Natural killer cell (primary cell): ENCODE results near the gene ORM1. TPM values are rescaled to one million over a fixed set of nuclear protein-coding genes. Genes with fewer than 3 reads are reported as not detected.

Source experiments
- ATAC-seq, 3 donors: fragments of 150-1000 bp in 2 of 3; fragments of 200-7000 bp in 1 of 3; cut with Tn5 transposase; 1 replicate in 1 of 3; 2 replicates in 2 of 3; pipeline ENCODE4 v1.10.0; 2021; ENCODE audit warnings: mild to moderate bottlenecking in 2 of 3, moderate library complexity in 2 of 3
- DNase-seq, 2 donors: peaks; one replicate each; pipeline versions ENCODE4 v3.0.0 to v3.0.0-alpha.2; 2013 to 2021; ENCODE audit warnings: mixed read lengths in 1 of 2
- H3K27ac ChIP-seq: one replicate; pipeline ENCODE4 v1.5.1; 2013; ENCODE audit warnings: mild to moderate bottlenecking, low read length
- H3K27me3 ChIP-seq: one replicate; pipeline ENCODE4 v1.6.1; 2013; ENCODE audit warnings: low read length; ENCODE audit not compliant: control insufficient read depth, insufficient read depth
- H3K36me3 ChIP-seq: one replicate; pipeline ENCODE4 v1.6.1; 2013; ENCODE audit warnings: low read length; ENCODE audit not compliant: control insufficient read depth, insufficient read depth
- H3K4me1 ChIP-seq: one replicate; pipeline ENCODE4 v1.6.1; 2013; ENCODE audit warnings: low read length; ENCODE audit not compliant: control insufficient read depth, insufficient read depth
- H3K4me3 ChIP-seq: one replicate; pipeline ENCODE4 v1.5.1; 2013; ENCODE audit warnings: low read length
- H3K9me3 ChIP-seq: one replicate; pipeline ENCODE4 v1.6.1; 2013; ENCODE audit warnings: low read length; ENCODE audit not compliant: control insufficient read depth, insufficient read depth
- H3K27ac Mint-ChIP-seq, 2 donors: one replicate each; pipeline ENCODE4 v1.8.0; 2022; ENCODE audit warnings: mild to moderate bottlenecking in 2 of 2, mixed read lengths in 2 of 2, moderate library complexity in 1 of 2
- H3K27me3 Mint-ChIP-seq, 2 donors: one replicate each; pipeline ENCODE4 v1.8.0; 2022; ENCODE audit warnings: low read depth in 2 of 2, mixed read lengths in 2 of 2
- H3K36me3 Mint-ChIP-seq: one replicate; pipeline ENCODE4 v1.8.0; 2022; ENCODE audit warnings: mixed read lengths
- H3K4me1 Mint-ChIP-seq, 2 donors: one replicate each; pipeline ENCODE4 v1.8.0; 2022; ENCODE audit warnings: mixed read lengths in 2 of 2
- H3K4me3 Mint-ChIP-seq: one replicate; pipeline ENCODE4 v1.8.0; 2022; ENCODE audit warnings: mild to moderate bottlenecking, moderate library complexity, mixed read lengths
- H3K9me3 Mint-ChIP-seq, 2 donors: one replicate each; pipeline ENCODE4 v1.8.0; 2022; ENCODE audit warnings: mixed read lengths in 2 of 2
- CTCF ChIP-seq: fragments of 200-600 bp; IDR thresholded peaks from one replicate; pipeline ENCODE4 v1.8.0; 2022; ENCODE audit warnings: antibody characterized with exemption
- WGBS: methylation state at CpG from one replicate; pipeline ENCODE4 v1.1.7; 2013; ENCODE audit warnings: missing lambda C conversion rate; ENCODE audit not compliant: insufficient coverage; 5-methylcytosine and 5-hydroxymethylcytosine counted together
- intact Hi-C: fragments of 100-400 bp; cut with micrococcal nuclease; formaldehyde crosslinking; loops from one replicate; pipeline ENCODE4 v1.14.2; 2022
- total RNA-seq, 4 donors: library from RNA; stranded (reverse); fragments of 120-200 nt in 1 of 4; gene quantifications; one replicate each; pipeline versions ENCODE4 v1.2.3 to v1.2.4, GENCODE V29; 2013 to 2022

Gene ORM1
- total RNA-seq, 3 donors from 2014 or later (not counting 1 experiment from before 2014, with no cell fraction given) = 1.00 TPM; not detected in 2

- H3K36me3 Mint-ChIP-seq = peaks cover 32% of the 10 kb centered on the region
Measured at GRCh38 chr9:114364134-114365041, 41.5 kb downstream of the ORM1 start.

GRCh38 chr9:114365194-114365593, 42.3 kb downstream of the ORM1 start:
- Histone ChIP-seq H3K27ac (peak overlapping the region; percentile 100), H3K4me3 (no peak overlapping the region), H3K36me3 (peaks cover 86% of the 10 kb centered on the region), H3K27me3 (no peaks in the 10 kb centered on the region), H3K4me1 (peaks cover 88% of the 10 kb centered on the region), H3K9me3 (no peaks in the 10 kb centered on the region)
- Mint-ChIP-seq H3K4me3 (no peak overlapping the region), H3K36me3 (peaks cover 32% of the 10 kb centered on the region), H3K27me3 (no peaks in the 10 kb centered on the region), H3K27ac (peak overlapping the region; percentile 79 to 82), H3K4me1 (peaks cover 61 to 76% of the 10 kb centered on the region in 2 donors), H3K9me3 (peaks cover 0 to 3% of the 10 kb centered on the region in 2 donors)
- ATAC-seq (no peak), DNase-seq (no peak)
- intact Hi-C loops = loop anchor here (5.0 kb wide), 1 partner anchor 843 kb away; no protein-coding TSS in a partner anchor
- TF ChIP-seq CTCF = no peak
- no CpG with 5 or more reads among the region's 2 CpGs for WGBS

More at GRCh38 chr9:114364134-114365041, 41.5 kb downstream of the ORM1 start:
- Histone ChIP-seq H3K4me3 (no peak overlapping the region), H3K27me3 (no peaks in the 10 kb centered on the region), H3K4me1 (peaks cover 88% of the 10 kb centered on the region), H3K36me3 (peaks cover 90% of the 10 kb centered on the region), H3K27ac (peak overlapping the region; percentile 100), H3K9me3 (no peaks in the 10 kb centered on the region)
- ATAC-seq (peak in 2 of 3 donors; percentile 21 to 40), DNase-seq (no peak)
- 42% methylated on average over 5 of the region's 6 CpGs for WGBS
- TF ChIP-seq CTCF = no peak
- Mint-ChIP-seq H3K4me1 (peaks cover 61 to 77% of the 10 kb centered on the region in 2 donors), H3K4me3 (peak overlapping the region; percentile 63), H3K9me3 (no peaks in the 10 kb centered on the region), H3K27ac (peak overlapping the region; percentile 79 to 82), H3K27me3 (no peaks in the 10 kb centered on the region)
- intact Hi-C loops = loop anchor here (5.0 kb wide), 2 partner anchors 33 to 842 kb away; no protein-coding TSS in a partner anchor

GRCh38 chr9:114366334-114367128, 43.6 kb downstream of the ORM1 start:
- H3K4me3 Mint-ChIP-seq = peak overlapping the region; percentile 77
- H3K4me3 ChIP-seq = no peak overlapping the region
- H3K36me3 ChIP-seq = peaks cover 86% of the 10 kb centered on the region
- no peaks in the 10 kb centered on the region for H3K27me3 ChIP-seq
- H3K27me3 Mint-ChIP-seq = no peaks in the 10 kb centered on the region
- intact Hi-C loops = loop anchor here (1.0 to 5.0 kb wide), 2 partner anchors 9 to 844 kb away; no protein-coding TSS in a partner anchor
- WGBS = under 1% methylated on average over 10 of the region's 10 CpGs
- peak overlapping the region; percentile 100 for H3K27ac ChIP-seq
- peak; percentile 27 to 49 (median 33) for ATAC-seq
- peaks cover 20% of the 10 kb centered on the region for H3K36me3 Mint-ChIP-seq
- H3K4me1 ChIP-seq = peaks cover 89% of the 10 kb centered on the region
- peak in 1 of 2 donors; percentile 78 for DNase-seq
- TF ChIP-seq CTCF = no peak
- no peaks in the 10 kb centered on the region for H3K9me3 ChIP-seq
- peak overlapping the region; percentile 79 to 86 for H3K27ac Mint-ChIP-seq
- H3K9me3 Mint-ChIP-seq = peaks cover 0 to 3% of the 10 kb centered on the region in 2 donors
- H3K4me1 Mint-ChIP-seq = peaks cover 54 to 69% of the 10 kb centered on the region in 2 donors
